OCI-LY1 (cell line): Measurements from ENCODE around the gene PADI1.

Experiments used
- CTCF ChIP-seq: fragments of 200-600 bp; sonication (generic), shearing (Covaris generic); IDR thresholded peaks from 2 replicates; pipeline ENCODE4 v1.5.1; 2017; ENCODE audit warnings: mild to moderate bottlenecking, antibody characterized with exemption, low read length, moderate library complexity, mixed read lengths
- EZH2 ChIP-seq: fragments of 200-600 bp; sonication (generic), shearing (Covaris generic); IDR thresholded peaks from 2 replicates; pipeline ENCODE4 v1.8.0; 2017; ENCODE audit warnings: borderline replicate concordance, mixed run types, mild to moderate bottlenecking, antibody characterized with exemption, low read length, moderate library complexity, mixed read lengths

DNA sequence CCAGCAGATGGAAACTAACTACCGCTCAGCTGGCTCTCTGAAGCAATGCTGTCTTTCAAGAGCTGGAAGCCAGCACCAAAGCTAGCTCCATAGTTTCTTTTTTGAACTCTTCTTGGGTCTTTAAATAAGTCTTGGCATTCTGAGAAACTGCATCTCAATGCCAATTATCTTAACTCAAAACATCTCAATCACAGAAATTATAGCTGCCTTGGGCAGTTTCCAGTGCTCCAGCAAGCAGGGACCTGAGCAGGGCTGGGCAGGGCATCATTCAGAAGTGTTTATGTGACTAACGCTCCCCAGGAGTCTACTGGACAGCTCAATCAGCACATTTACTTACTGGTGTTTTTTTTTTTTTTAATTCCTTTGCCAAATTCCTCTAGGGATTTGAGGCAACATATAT, 84.8 kb downstream of the PADI1 start:
- TF ChIP-seq CTCF (no peak), EZH2 (no peak)
